Pancreas (tissue), 10 donors: Measurements from ENCODE around the gene CCL14. TPM values are rescaled to one million over a fixed set of nuclear protein-coding genes. Genes with fewer than 3 reads are reported as not detected.
"Not testable (repeated sequence)": the region's sequence is repeated elsewhere in the genome, so short reads cannot be mapped to it uniquely, and the experiment has no call there.

ENCODE experiments used
- ATAC-seq, 4 donors: fragments of 200-7000 bp; cut with Tn5 transposase; one replicate each; pipeline versions ENCODE4 v1.8.0 to v1.9.1; 2020; ENCODE audit warnings: mild to moderate bottlenecking in 4 of 4, moderate library complexity in 4 of 4
- DNase-seq, 6 donors: peaks; one replicate each; pipeline ENCODE4 v3.0.0-alpha.2; 2020
- FAIRE-seq: peaks from 2 replicates; lab custom pipeline; 2012; peaks lifted over from hg19 to GRCh38; lab: Jason Lieb, UNC
- H3K27ac ChIP-seq, 4 donors: fragments of 200-600 bp; sonication (generic); 1 replicate in 3 of 4; 2 replicates in 1 of 4; pipeline versions ENCODE4 v1.5.0 to v1.8.0; 2020
- H3K27me3 ChIP-seq, 4 donors: fragments of 200-600 bp; one replicate each; pipeline ENCODE4 v1.8.0; 2021
- H3K36me3 ChIP-seq, 3 donors: fragments of 200-600 bp; sonication (generic) in 1 of 3; one replicate each; pipeline versions ENCODE4 v1.5.0 to v1.8.0; 2020 to 2021
- H3K4me1 ChIP-seq, 3 donors: fragments of 200-600 bp; one replicate each; pipeline ENCODE4 v1.8.0; 2021
- H3K4me3 ChIP-seq, 4 donors: fragments of 200-600 bp; sonication (generic) in 2 of 4; one replicate each; pipeline versions ENCODE4 v1.5.0 to v1.8.0; 2020 to 2021
- H3K9me3 ChIP-seq, 4 donors: fragments of 200-600 bp; one replicate each; pipeline ENCODE4 v1.8.0; 2021
- WGBS, 2 donors: extraction: QIAGEN DNeasy Blood & Tissue Kit; methylation state at CpG; one replicate each; pipeline ENCODE4 v1.1.7; 2013; 5-methylcytosine and 5-hydroxymethylcytosine counted together
- intact Hi-C, 3 donors: fragments of 100-400 bp; cut with DNase I; formaldehyde crosslinking; loops; one replicate each; pipeline versions ENCODE4 v1.11.1 to v1.14.2; 2022
- polyA plus RNA-seq, 2 donors: library from polyadenylated mRNA; stranded (reverse); fragments of 200-250 nt; gene quantifications; one replicate each; pipeline ENCODE4 v1.2.3, GENCODE V29; 2013
- total RNA-seq, 6 donors: library from RNA; stranded (reverse); fragmentation: NEBNext Ultra II Directional in 4 of 6; extraction: Animal tissue kit (Norgen Biotek cat#: 25700) in 4 of 6; gene quantifications; one replicate each; pipeline versions ENCODE4 v1.2.1 to v1.2.4, GENCODE V29; 2021 to 2023
- TF ChIP-seq, protein P1 (sequence below), 4 donors: fragments of 200-600 bp; sonication (generic) in 3 of 4; IDR thresholded peaks; one replicate each; pipeline versions ENCODE4 v1.5.0 to v1.8.0; 2021; ENCODE audit warnings: antibody characterized with exemption in 4 of 4
- donor health status: healthy with polysubstance abuse.
- donor health status: DM: no; HTN: no; CAD: no; lungs with moderate emphysema.
- donor health status: DM: no; HTN: no; CAD: no.
- donor health status: control.
- donor health status: control.
- donor health status: Bipolar disorder and iron deficiency.
- donor health status: DM: yes; HTN: yes; CAD: no.
- donor health status: DM: no; HTN: no; CAD: no.
- donor health status: DM: no; HTN: no; CAD: no.
- donor health status: DM: yes; HTN: yes; CAD: no.

CCL14 gene
- total and polyA plus RNA-seq, 8 donors: 1.9 to 53.7 (median 5.9) TPM

DNA sequence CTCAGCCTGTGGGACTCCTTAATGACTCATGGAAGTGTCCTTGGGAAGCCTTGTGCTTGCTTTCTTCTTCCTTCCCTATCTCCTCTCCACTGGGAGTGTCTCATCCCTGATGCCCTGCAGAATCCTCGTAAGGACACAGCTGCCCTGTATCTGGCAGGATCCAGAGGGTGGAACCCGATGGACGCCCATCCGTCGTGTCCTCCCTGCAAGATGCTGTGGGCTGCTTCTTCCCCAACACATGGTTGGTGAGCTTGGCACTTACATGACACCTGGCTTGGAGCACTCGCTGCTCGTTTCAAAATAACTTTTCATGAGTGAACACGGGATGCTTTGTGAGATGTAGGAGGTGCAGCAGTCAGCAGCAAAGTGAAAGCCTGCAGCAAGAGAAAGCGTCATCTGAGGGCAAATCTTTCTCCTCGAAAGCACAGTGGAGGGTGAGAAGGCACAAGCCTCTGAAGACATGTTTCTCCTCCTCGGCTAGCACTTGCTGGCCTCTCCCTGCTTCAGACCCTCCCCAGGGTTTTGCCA, 11.6 kb upstream of the CCL14 start:
- DNase-seq (no peak), ATAC-seq (no peak), FAIRE-seq (no peak)
- Histone ChIP-seq H3K4me1 (peaks cover 0 to 5% (median 4%) of the 10 kb centered on the region in 3 donors), H3K36me3 (no peaks in the 10 kb centered on the region), H3K27me3 (no peaks in the 10 kb centered on the region), H3K27ac (no peak overlapping the region), H3K9me3 (no peaks in the 10 kb centered on the region), H3K4me3 (no peak overlapping the region)
- intact Hi-C loops: no loop called here
- WGBS, 2 donors: 60 to 69% methylated on average over 11 of the region's 11 CpGs
- TF ChIP-seq, protein P1, sequence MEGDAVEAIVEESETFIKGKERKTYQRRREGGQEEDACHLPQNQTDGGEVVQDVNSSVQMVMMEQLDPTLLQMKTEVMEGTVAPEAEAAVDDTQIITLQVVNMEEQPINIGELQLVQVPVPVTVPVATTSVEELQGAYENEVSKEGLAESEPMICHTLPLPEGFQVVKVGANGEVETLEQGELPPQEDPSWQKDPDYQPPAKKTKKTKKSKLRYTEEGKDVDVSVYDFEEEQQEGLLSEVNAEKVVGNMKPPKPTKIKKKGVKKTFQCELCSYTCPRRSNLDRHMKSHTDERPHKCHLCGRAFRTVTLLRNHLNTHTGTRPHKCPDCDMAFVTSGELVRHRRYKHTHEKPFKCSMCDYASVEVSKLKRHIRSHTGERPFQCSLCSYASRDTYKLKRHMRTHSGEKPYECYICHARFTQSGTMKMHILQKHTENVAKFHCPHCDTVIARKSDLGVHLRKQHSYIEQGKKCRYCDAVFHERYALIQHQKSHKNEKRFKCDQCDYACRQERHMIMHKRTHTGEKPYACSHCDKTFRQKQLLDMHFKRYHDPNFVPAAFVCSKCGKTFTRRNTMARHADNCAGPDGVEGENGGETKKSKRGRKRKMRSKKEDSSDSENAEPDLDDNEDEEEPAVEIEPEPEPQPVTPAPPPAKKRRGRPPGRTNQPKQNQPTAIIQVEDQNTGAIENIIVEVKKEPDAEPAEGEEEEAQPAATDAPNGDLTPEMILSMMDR (IDR thresholded peaks at IDR 0.05): no peak

DNA sequence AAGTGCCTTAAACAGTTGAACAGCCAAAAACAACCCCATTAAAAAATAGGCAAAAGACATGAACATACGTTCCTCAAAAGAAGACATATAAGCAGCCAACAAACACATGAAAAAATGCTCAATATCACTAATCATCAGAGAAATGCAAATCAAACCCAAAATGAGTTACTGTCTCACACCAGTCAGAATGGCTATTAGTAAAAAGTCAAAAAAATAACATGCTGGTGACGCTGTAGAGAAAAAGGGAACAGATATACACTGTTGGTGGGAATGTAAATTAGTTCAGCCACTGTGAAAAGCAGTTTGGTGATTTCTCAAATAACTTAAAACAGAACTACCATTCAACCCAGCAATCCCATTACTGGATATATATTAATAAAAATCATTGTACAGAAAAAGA, 8.8 kb upstream of the CCL14 start:
- H3K27me3 ChIP-seq, FAIRE-seq, DNase-seq, H3K36me3 ChIP-seq, H3K4me1 ChIP-seq, intact Hi-C loops, H3K4me3 ChIP-seq, H3K9me3 ChIP-seq, H3K27ac ChIP-seq, ATAC-seq: not testable (repeated sequence)
- 71 to 88% methylated on average over 2 of the region's 2 CpGs for WGBS, 2 donors

DNA sequence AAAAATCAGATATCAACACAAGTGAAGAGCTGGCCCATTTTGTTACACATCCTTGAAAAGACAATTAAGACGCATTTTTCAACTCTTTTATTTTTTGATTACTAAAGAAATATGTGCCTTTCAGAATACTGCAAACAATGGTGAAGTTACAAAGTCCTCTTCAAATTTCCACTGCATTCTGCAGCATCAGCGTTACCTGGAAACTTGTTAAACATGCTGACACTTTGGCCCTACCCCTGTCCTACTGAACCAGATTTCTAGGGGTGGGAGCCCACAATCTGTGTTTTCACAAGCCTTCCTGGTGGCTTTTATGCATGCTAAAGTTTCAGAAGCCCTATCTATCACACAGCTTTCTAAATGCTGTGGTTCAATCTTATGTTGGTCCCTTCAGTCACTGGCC, 4.5 kb upstream of the CCL14 start:
- 75 to 82% methylated on average over 2 of the region's 2 CpGs for WGBS, 2 donors
- intact Hi-C loops: no loop called here
- H3K36me3 ChIP-seq: no peaks in the 10 kb centered on the region
- H3K27me3 ChIP-seq: no peaks in the 10 kb centered on the region
- no peak for ATAC-seq
- H3K27ac ChIP-seq: no peak overlapping the region
- DNase-seq: no peak
- no peak overlapping the region for H3K4me3 ChIP-seq
- no peak for FAIRE-seq
- no peaks in the 10 kb centered on the region for H3K4me1 ChIP-seq
- TF ChIP-seq, protein P1 (IDR thresholded peaks at IDR 0.05): no peak
- no peaks in the 10 kb centered on the region for H3K9me3 ChIP-seq

DNA sequence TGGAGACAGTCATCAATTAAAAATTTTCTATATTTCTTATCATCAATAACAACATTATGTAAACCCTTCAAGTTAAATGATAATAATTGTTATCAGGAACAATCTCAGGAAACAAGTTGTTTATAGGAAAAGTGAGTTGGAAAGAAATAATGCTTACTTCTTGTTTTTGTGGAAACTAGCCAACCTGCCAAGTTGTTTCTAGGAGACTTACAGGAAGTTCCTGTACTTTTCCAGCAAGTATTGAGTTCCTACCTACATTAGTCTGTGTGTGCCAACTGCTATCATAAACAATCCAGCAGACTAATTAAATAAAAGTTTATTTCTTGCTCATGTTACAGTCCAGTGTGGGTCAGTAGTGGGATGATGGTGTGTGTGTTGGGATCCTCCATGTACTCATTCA, 1.6 kb upstream of the CCL14 start:
- intact Hi-C loops: no loop called here
- FAIRE-seq (no peak), ATAC-seq (no peak), DNase-seq (no peak)
- Histone ChIP-seq H3K4me1 (no peaks in the 10 kb centered on the region), H3K4me3 (no peak overlapping the region), H3K27ac (no peak overlapping the region), H3K36me3 (no peaks in the 10 kb centered on the region), H3K9me3 (no peaks in the 10 kb centered on the region), H3K27me3 (no peaks in the 10 kb centered on the region)
- TF ChIP-seq, protein P1 (IDR thresholded peaks at IDR 0.05): no peak

DNA sequence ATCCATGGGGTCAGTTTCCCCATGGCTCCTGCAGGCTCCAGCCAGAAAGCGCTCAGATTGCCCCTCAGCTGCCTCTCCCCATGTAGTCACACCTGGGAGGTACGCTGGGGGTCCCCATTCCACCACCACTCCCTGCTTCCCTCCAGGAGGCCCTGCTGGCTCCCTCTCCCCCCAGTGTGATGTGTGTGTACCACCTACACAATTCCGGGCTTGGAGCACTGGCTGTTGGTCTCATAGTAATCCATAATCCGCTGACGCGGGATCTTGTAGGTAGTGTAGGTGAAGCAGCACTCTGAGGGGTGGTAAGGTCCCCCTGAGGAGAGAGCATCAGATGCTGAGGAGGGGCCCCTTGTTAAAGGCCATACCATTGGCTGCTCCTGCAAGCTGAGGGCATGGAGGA, 2.4 kb downstream of the CCL14 start:
- Histone ChIP-seq H3K9me3 (no peaks in the 10 kb centered on the region), H3K4me1 (no peaks in the 10 kb centered on the region), H3K36me3 (no peaks in the 10 kb centered on the region), H3K27ac (no peak overlapping the region), H3K4me3 (no peak overlapping the region), H3K27me3 (no peaks in the 10 kb centered on the region)
- FAIRE-seq: no peak
- TF ChIP-seq, protein P1 (IDR thresholded peaks at IDR 0.05): no peak
- DNase-seq: no peak
- intact Hi-C loops: no loop called here
- ATAC-seq: no peak
- 84 to 90% methylated on average over 6 of the region's 6 CpGs for WGBS, 2 donors
